Fibroblast of skin of right biceps (primary cell): ENCODE results near the gene VPS51.
"Not testable (repeated sequence)": the region's sequence is repeated elsewhere in the genome, so short reads cannot be mapped to it uniquely, and the experiment has no call there.

Source experiments
- DNase-seq: peaks from one replicate; pipeline ENCODE4 v3.0.0-alpha.2; 2013

The VPS51 gene

DNA sequence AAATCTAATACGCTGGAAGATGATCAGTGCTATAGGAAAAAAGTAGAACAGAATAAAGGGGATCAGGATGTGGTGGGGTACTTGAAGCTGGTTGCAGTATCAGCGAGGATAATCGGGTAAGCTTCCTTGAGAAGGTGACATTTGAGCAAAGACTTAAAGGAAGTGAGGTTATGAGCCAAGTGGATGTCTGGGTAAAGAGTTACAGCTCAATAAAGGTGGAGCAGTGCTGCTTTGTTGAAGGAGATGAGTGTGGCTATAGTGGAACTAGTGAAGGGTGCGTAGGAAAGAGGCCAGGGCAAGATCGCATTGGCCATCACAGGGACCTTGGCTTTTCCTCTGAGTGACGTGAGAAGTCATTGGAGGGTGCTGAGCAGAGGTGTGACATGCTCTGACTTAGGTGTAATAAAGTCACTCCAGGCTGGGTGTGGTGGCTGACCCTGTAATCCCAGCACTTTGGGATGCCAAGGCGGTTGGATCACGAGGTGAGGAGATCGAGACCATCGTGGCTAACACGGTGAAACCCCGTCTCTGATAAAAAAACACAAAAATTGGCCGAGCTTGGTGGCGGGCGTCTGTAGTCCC, 40.6 kb downstream of the VPS51 start:
- DNase-seq: no peak

DNA sequence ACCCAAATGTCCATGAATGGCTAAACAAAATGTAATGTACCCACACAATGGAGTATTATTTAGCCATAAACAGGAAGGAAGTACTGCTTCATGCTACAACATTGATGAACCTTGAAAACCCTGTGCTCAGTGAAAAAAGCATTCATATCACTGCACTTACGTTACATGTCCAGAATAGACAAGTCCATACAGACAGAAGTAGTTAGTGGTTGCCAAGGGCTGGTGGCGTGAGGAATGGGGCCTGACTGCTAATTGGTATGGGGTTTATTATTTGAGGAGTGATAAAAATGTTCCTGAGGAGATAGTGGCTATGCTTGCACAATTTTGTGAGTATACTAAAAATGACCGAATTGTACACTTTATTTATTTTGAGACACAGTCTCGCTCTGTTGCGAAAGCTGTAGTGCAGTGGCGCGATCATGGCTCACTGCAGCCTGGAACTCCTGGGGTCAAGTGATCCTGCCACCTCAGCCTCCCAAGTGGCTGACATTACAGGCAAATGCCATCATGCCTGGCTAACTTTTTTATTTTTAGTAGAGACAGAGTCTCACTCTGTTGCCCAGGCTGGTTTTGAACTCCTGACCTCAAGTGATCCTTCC, 46.0 kb downstream of the VPS51 start:
- no peak for DNase-seq

DNA sequence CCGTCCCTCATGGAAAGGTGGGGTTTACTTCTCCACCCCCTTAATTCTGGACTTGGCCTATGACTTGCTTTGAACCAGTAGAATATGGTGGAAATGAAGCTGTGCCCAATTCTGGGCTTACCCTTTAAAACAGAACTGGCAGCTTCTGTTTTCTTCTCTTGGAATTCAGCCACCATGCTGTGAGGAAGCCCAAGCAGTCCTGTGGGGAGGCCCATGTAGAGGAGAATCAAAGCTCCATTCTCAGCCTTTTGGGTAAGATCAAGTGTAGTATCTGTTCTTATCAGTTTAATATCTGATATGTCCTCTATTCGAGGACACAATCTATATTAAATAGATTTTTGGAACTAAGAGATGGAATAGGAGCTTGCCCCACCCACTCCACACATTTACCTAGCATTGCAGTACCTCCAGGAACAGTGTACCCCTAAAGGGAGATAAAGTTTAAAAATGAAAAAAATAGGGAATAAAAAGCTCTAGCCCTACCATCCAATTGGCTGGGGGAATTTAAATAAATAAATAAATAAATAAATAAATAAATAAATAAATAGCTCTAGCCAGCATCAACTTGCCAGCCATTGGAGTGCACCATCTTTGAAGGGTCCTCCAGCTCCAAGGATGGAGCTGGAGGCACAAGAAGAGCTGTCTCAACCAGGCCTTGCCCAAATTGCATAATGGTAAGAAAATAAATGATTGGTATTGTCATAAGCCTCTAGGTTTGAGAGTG, 51.5 kb downstream of the VPS51 start:
- no peak for DNase-seq

DNA sequence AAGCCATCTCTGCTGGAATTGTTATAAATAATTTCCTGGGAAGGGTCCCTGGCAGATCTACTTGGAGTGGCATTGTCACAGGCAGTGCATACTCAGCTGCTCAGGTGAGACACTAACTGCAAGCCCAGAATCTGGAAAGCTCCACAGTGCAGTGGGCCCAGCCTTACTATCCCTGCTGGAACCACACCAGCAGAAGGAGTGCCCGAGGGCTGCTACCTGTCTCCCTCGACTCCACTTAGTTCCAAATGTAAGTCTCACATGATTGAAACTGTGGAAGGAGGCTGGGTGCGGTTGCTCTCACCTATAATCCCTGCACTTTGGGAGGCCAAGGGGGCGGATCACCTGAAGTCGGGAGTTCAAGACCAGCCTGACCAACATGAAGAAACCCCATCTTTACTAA, 52.6 kb downstream of the VPS51 start:
- DNase-seq: no peak

DNA sequence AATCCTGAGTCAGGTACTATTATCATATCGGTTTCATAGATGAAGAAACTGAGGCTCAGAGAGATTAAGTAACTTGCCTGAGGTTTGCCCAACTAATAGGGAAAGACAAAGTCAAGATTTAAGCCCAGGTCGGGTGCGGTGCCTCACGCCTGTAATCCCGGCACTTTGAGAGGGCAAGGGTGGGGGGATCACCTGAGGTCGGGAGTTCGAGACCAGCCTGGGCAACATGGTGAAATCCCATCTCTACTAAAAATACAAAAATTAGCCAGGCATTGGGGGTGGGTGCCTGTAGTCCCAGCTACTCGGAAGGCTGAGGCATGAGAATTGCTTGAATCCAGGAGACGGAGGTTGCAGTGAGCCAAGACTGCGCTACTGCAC, 54.1 kb downstream of the VPS51 start:
- not testable (repeated sequence) for DNase-seq

DNA sequence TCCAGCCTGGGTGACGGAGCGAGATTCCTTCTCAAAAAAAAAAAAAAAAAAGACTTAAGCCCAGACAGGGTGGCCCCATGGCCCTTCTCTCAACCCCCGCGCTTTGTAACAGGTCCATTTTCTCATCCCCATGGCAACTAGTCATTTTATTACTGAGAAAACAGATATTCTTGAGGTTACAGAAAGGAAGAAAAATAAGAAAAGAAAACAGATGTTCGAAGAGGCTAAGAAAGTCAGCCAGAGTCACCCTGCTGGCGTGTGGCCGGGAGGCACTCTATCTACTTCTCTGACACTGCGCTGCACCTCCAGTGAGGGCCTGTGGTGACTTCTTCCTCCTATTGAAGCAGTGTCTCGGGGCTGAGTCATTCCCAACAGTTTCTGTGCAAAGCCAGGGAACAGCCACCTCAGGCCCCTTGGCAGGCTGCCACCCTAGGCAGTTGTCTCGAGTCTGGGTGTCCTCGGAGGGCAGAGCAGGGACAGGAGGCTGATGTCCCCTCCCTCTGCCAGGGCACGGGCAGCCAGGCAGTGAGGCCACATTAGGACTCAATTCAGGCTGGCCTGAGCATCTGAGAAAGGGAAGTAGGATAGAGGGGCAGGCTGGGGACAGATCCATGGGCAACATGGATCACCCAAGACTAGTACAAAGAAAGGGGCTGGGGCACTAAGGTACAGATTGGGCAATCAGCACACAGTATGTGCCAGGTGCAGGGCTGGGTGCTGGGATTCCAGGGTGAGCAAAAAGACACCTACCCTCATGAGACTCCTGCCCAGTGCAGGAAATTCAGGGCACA, 54.7 kb downstream of the VPS51 start:
- DNase-seq: peak; percentile 91

DNA sequence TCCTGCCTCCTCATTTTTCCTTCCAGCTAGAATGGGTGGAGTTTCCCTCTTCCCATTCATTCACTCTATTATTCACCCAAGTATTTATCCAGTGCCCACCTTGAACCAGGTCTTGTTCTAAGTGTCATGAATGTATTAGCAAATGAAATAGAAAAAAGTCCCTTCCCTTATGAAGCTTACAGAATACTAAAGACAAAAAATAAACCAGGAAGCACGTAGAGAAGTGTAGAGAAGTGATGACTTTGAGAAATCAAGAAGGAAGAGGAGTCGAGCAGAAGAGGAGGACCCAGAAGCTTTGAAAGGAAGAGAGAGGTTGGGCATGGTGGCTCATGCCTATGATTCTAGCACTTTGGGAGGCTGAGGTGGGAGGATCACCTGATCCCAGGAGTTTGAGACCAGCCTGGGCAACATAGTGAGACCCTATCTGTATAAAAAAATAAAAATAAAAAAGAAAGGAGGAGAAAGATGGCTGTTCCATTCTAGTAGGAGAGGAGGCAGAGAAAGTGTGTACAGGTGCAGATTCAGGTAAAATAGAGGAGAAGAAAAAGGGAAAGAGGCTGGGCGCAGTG, 55.4 kb downstream of the VPS51 start:
- no peak for DNase-seq

DNA sequence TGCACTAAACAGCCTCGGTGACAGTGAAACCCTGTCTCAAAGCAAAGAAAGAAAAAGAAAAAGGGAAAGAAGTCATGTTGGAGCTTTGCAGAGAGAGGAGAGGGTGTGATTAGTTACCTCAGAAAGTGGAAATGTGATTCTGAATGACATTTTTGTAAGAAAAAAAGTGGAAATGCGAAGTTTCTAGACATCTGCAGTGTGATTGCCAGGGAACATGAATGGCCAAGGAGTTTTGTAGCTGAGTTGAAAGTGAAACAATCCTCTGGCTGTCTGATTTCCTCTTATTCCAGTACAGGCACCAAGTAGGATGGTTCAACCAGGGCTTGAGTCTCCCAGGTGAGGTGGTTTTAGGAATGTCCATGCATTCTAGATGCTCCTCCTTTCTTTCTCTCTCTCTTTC, 56.1 kb downstream of the VPS51 start:
- no peak for DNase-seq

DNA sequence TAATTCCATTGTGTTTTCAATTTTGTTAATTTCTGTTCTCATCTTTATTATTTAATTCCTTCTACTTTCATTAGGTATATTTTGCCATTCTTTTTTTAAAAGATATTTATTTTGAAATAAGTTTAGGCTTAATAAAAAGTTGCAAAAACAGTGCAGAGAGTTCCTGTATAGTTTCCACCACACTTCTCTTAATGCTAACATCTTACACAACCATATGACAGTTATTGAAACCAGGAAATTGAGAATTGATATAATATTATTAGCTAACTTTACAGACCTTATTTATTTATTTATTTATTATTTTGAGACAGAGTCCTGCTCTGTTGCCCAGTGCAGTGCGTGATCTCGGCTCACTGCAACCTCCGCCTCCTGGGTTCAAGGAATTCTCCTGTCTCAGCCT, 60.2 kb downstream of the VPS51 start:
- no peak for DNase-seq

DNA sequence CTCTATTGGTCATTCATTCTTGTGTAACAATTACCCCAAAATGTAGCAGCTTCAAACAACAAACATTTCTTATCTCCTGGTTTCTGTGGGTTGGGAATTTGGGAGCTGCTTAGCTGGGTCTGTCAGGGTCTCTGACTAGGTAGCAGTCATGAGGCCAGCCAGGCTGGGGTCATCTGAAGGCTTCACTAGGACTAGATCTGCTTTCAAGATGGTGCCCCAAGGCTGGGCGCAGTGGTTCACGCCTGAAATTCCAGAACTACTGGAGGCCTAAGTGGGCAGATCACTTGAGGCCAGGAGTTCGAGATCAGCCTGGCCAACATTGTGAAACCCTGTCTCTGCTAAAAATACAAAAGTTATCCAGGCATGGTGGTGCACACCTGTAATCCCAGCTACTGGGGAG, 60.9 kb downstream of the VPS51 start:
- DNase-seq: no peak

DNA sequence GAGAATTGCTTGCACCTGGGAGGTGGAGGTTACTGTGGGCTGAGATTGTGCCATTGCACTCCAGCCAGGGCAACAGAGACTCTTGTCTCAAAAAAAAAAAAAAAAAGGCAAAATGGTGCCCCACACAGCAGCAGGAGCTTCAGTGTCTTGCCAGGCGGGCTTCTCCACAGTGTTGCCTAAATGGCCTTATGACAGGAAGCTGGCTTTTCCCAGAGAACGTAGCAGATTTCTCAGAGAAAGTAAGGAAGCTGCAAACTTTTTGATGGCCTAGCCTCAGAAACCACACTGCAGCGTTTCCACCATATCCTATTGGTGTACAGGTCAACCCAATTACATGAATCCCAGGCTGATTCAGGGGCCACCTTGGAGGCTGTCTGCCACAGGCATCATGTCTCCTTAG, 61.3 kb downstream of the VPS51 start:
- no peak for DNase-seq

DNA sequence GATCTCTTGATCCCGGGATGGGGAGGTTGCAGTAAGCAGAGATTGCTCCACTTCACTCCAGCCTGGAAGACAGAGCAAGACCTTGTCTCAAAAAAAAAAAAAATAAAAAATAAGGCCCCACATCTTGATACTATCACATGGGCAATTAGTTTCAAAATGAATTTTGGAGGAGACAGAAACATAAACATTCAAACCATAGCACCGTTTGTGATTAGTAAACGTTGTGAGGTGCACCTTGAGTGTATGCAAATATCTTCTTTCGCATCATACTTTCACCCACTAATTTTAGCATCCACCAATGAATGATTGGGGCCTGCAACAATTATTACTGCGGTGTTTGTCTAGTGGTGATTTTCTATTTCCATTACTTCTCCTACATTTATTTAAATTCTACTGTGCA, 63.0 kb downstream of the VPS51 start:
- DNase-seq: no peak

DNA sequence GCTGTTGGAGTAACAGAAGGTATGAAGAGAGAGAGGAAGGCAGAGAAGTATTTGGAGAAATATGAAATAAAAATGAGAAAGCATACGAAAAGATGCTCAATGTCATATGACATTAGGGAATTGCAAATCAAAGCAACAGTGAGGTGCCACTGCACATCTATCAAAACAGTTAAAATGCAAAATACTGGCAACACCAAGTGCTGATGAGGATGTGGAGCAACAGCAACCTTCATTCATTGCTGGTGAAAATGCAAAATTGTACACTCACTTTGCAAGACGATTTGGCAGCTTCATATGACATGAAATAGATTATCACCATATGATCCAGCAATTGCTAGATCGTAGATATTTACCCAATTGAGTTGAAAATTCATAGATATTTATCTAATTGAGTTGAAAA, 64.6 kb downstream of the VPS51 start:
- no peak for DNase-seq
